GM12878 (cell line): Measurements from ENCODE around the gene CD244. TPM values are rescaled to one million over a fixed set of nuclear protein-coding genes. Genes with fewer than 3 reads are reported as not detected.

ENCODE experiments used
- ATAC-seq: fragments of 200-7000 bp; cut with Tn5 transposase; 3 replicates; pipeline ENCODE4 v1.9.1; 2020; ENCODE audit warnings: mild to moderate bottlenecking, moderate library complexity
- BruUV-seq: library from RNA; stranded (reverse); fragments of 400-500 nt; replicated peaks from 2 replicates; lab custom pipeline; 2021; lab: Mats Ljungman, UMichigan
- CTCF ChIA-PET: fragments of 300-600 bp; sonication (Branson Sonifier 250); formaldehyde crosslinking; extraction: SDS; loops from one replicate; lab custom pipeline; 2021; ENCODE audit warnings: inconsistent platforms; lab: Yijun Ruan, JAX
- POLR2A ChIA-PET: fragments of 350-600 bp; formaldehyde crosslinking; extraction: SDS; loops from one replicate; lab custom pipeline; 2021; ENCODE audit warnings: inconsistent platforms; lab: Charles Lee
- RAD21 ChIA-PET: fragments of 300-600 bp; sonication (Branson Sonifier 250); formaldehyde crosslinking; loops from one replicate; lab custom pipeline; 2023; ENCODE audit warnings: antibody characterized with exemption; ENCODE audit not compliant: unreplicated experiment; lab: Charles Lee
- SMC1A ChIA-PET: fragments of 300-600 bp; sonication (Branson Sonifier 250); formaldehyde crosslinking; loops from one replicate; lab custom pipeline; 2023; ENCODE audit not compliant: unreplicated experiment, uncharacterized antibody; lab: Charles Lee
- DNase-seq: peaks from one replicate; pipeline ENCODE4 v3.0.0-alpha.2; 2011; ENCODE audit warnings: low read depth, low spot score
- FAIRE-seq: peaks from 3 replicates; lab custom pipeline; 2011; peaks lifted over from hg19 to GRCh38; lab: Jason Lieb, UNC
- H2AFZ ChIP-seq: 2 replicates; pipeline ENCODE4 v1.6.0; 2011; ENCODE audit warnings: low read depth, low read length, control low read depth; ENCODE audit not compliant: control insufficient read depth
- H3K27ac ChIP-seq: 2 replicates; pipeline ENCODE4 v1.5.1; 2011; ENCODE audit warnings: control low read depth; ENCODE audit not compliant: control insufficient read depth, insufficient read depth
- H3K27me3 ChIP-seq, 2 experiments: replicated peaks in 1 of 2; 2 replicates each; pipeline versions ENCODE4 v1.6.0 to v1.6.1; 2011; ENCODE audit warnings: low read length in 1 of 2; ENCODE audit not compliant: control insufficient read depth in 2 of 2, insufficient read depth in 2 of 2
- H3K36me3 ChIP-seq, 2 experiments: 2 replicates each; pipeline ENCODE4 v1.5.1; 2011; ENCODE audit warnings: low read length in 1 of 2; ENCODE audit not compliant: control insufficient read depth in 2 of 2, insufficient read depth in 2 of 2
- H3K4me1 ChIP-seq: 2 replicates; pipeline ENCODE4 v1.6.1; 2011; ENCODE audit warnings: mild to moderate bottlenecking, low read length, moderate library complexity, mixed read lengths; ENCODE audit not compliant: control insufficient read depth, insufficient read depth
- H3K4me2 ChIP-seq: 2 replicates; pipeline ENCODE4 v1.6.0; 2011; ENCODE audit warnings: control low read depth; ENCODE audit not compliant: control insufficient read depth, insufficient read depth
- H3K4me3 ChIP-seq: fragments of 200-600 bp; sonication (generic); 2 replicates; pipeline ENCODE4 v1.5.1; 2016
- H3K79me2 ChIP-seq: 2 replicates; pipeline ENCODE4 v1.6.0; 2011; ENCODE audit warnings: low read length; ENCODE audit not compliant: control insufficient read depth, insufficient read depth
- H3K9ac ChIP-seq: 2 replicates; pipeline ENCODE4 v1.8.0; 2011; ENCODE audit warnings: low read length, control low read depth, mixed read lengths; ENCODE audit not compliant: control insufficient read depth, insufficient read depth
- H3K9me3 ChIP-seq: replicated peaks from 3 replicates; pipeline ENCODE4 v1.5.1; 2011; ENCODE audit warnings: mild to moderate bottlenecking, low read length; ENCODE audit not compliant: control insufficient read depth, insufficient read depth
- H4K20me1 ChIP-seq: 2 replicates; pipeline ENCODE4 v1.6.0; 2011; ENCODE audit not compliant: control insufficient read depth, insufficient read depth
- CREM ChIP-seq: IDR thresholded peaks from 2 replicates; pipeline ENCODE4 v1.6.1; 2014; ENCODE audit warnings: antibody characterized with exemption, low read depth
- IKZF1 ChIP-seq: fragments of 450-650 bp; conservative IDR thresholded peaks from 2 replicates; pipeline ENCODE4 v1.6.1; 2017; ENCODE audit warnings: antibody characterized with exemption, mild to moderate bottlenecking
- IKZF2 ChIP-seq, 2 experiments: fragments of 450-650 bp; IDR thresholded peaks; 2 replicates each; pipeline ENCODE4 v1.6.1; 2017; ENCODE audit warnings: mild to moderate bottlenecking in 2 of 2, moderate library complexity in 2 of 2
- JUND ChIP-seq: IDR thresholded peaks from 2 replicates; pipeline ENCODE4 v1.6.1; 2012; ENCODE audit warnings: low read depth, mild to moderate bottlenecking, low read length, improper control_type of control experiment, moderate library complexity
- MXI1 ChIP-seq: fragments of 150-350 bp; IDR thresholded peaks from 2 replicates; pipeline ENCODE4 v1.6.1; 2011; ENCODE audit warnings: low read depth, mild to moderate bottlenecking, inconsistent platforms, low read length, improper control_type of control experiment
- NFYA ChIP-seq: IDR thresholded peaks from 2 replicates; pipeline ENCODE4 v1.6.1; 2011; ENCODE audit warnings: low read depth, mild to moderate bottlenecking, low read length, improper control_type of control experiment, borderline replicate concordance
- NR2C2 ChIP-seq: IDR thresholded peaks from 2 replicates; pipeline ENCODE4 v1.6.1; 2011; ENCODE audit warnings: borderline replicate concordance, low read depth; ENCODE audit not compliant: control insufficient read depth, insufficient read length
- NR2F1 ChIP-seq: fragments of 450-650 bp; conservative IDR thresholded peaks from 2 replicates; pipeline ENCODE4 v1.6.1; 2017; ENCODE audit warnings: mild to moderate bottlenecking
- POLR2AphosphoS2 ChIP-seq: IDR thresholded peaks from 2 replicates; pipeline ENCODE4 v1.6.1; 2011; ENCODE audit warnings: low read depth, mild to moderate bottlenecking, low read length, improper control_type of control experiment, moderate library complexity
- RB1 ChIP-seq: fragments of 450-650 bp; formaldehyde crosslinking; IDR thresholded peaks from 2 replicates; pipeline ENCODE4 v1.6.1; 2017; ENCODE audit warnings: mild to moderate bottlenecking, borderline replicate concordance
- RCOR1 ChIP-seq: conservative IDR thresholded peaks from 2 replicates; pipeline ENCODE4 v1.6.1; 2012; ENCODE audit warnings: low read depth, low read length, improper control_type of control experiment
- SIN3A ChIP-seq: IDR thresholded peaks from 2 replicates; pipeline ENCODE4 v1.6.1; 2012; ENCODE audit warnings: low read depth, low read length, improper control_type of control experiment
- SUPT20H ChIP-seq: IDR thresholded peaks from 2 replicates; pipeline ENCODE4 v1.6.1; 2011; ENCODE audit warnings: low read depth, mild to moderate bottlenecking, low read length, moderate library complexity, borderline replicate concordance; ENCODE audit not compliant: control insufficient read depth
- USF1 ChIP-seq: IDR thresholded peaks from 2 replicates; pipeline ENCODE4 v1.6.1; 2011; ENCODE audit warnings: borderline replicate concordance, low read depth, mild to moderate bottlenecking, moderate library complexity, mixed read lengths, low read length; ENCODE audit not compliant: insufficient read depth; ENCODE audit errors: extremely low read length
- WGBS: methylation state at CpG from one replicate; pipeline ENCODE4 v1.1.6; 2016; ENCODE audit warnings: low lambda C conversion rate; ENCODE audit not compliant: insufficient replicate concordance, insufficient coverage; ENCODE audit errors: missing lambda C conversion rate; 5-methylcytosine and 5-hydroxymethylcytosine counted together
- in situ Hi-C: fragments of 300-500 bp; cut with MboI; formaldehyde crosslinking; loops from 9 replicates; pipeline ENCODE4 v1.14.3; 2018; ENCODE audit warnings: mixed read lengths
- intact Hi-C: fragments of 100-400 bp; cut with micrococcal nuclease; formaldehyde crosslinking; loops from one replicate; pipeline ENCODE4 v1.14.2; 2022; ENCODE audit not compliant: unreplicated experiment
- polyA plus RNA-seq, 11 experiments: library from polyadenylated mRNA; depleted of rRNA in 4 of 11; unstranded in 6 of 11; stranded (reverse) in 5 of 11; fragments of >200 nt; fragmentation: Nextera tagmentation in 4 of 11; fragmentation: Illumina TruSeq in 1 of 11; extraction: Ambion mirVana in 4 of 11; extraction: Trizol in 1 of 11; gene quantifications; 1 replicate in 1 of 11; 2 replicates in 10 of 11; pipeline versions ENCODE4 v1.2.1 to v1.2.3, GENCODE V29; 2011 to 2016; ENCODE audit warnings: inconsistent platforms in 2 of 11, missing spikeins in 2 of 11, low read depth in 1 of 11
- total RNA-seq, 4 experiments: library from RNA; depleted of rRNA in 3 of 4; stranded (reverse); fragments of >200 nt in 3 of 4; fragmentation: Illumina TruSeq in 1 of 4; extraction: Trizol in 1 of 4; gene quantifications; 2 replicates each; pipeline versions ENCODE4 v1.2.1 to v1.2.3, GENCODE V29; 2013 to 2021
- TF ChIP-seq, protein P1 (sequence below): fragments of 450-650 bp; IDR thresholded peaks from 2 replicates; pipeline ENCODE4 v1.6.1; 2014; ENCODE audit warnings: mild to moderate bottlenecking
- TF ChIP-seq, protein P2 (sequence below): fragments of 450-650 bp; IDR thresholded peaks from 2 replicates; pipeline ENCODE4 v1.6.1; 2017; ENCODE audit warnings: antibody characterized with exemption, mild to moderate bottlenecking, moderate library complexity

CD244 gene
- total and polyA plus RNA-seq, 10 of the 15 experiments (the other 5 are each of a cell fraction or from before 2014, with no cell fraction given) = 0.24 to 13.6 (median 0.73) TPM

- Histone ChIP-seq H3K9me3 (no peaks in the 10 kb centered on the region), H3K27me3 (no peaks in the 10 kb centered on the region), H3K4me1 (no peaks in the 10 kb centered on the region), H3K36me3 (no peaks in the 10 kb centered on the region), H3K27ac (no peak overlapping the region), H2AFZ (no peak overlapping the region), H3K4me3 (no peak overlapping the region), H3K9ac (no peak overlapping the region), H3K79me2 (no peaks in the 10 kb centered on the region), H4K20me1 (no peaks in the 10 kb centered on the region), H3K4me2 (no peak overlapping the region)
- RAD21 ChIA-PET = no interaction called here
- DNase-seq (no peak), ATAC-seq (no peak), FAIRE-seq (no peak)
- in situ Hi-C loops = no loop called here
- intact Hi-C loops = no loop called here
- POLR2A ChIA-PET = no interaction called here
- no TSS peak for BruUV-seq
- SMC1A ChIA-PET = interaction anchor here (1.5 to 1.6 kb wide), 2 partner anchors 52 to 63 kb away, joined by 3 to 7 read pairs; no protein-coding TSS in a partner anchor
- CTCF ChIA-PET = interaction anchor here (0.6 to 9.5 kb wide), 3 partner anchors 10 to 477 kb away, joined by 3 to 56 read pairs (median 7); partner anchors contain the start of gene ITLN2
- 47% methylated on average over 2 of the region's 2 CpGs for WGBS
- TF ChIP-seq IKZF2 (IDR thresholded peaks at IDR 0.05) (no peak), USF1 (no peak), IKZF1 (no peak), NR2F1 (no peak), RCOR1 (no peak), NFYA (no peak), POLR2AphosphoS2 (no peak), JUND (no peak), SUPT20H (no peak), CREM (no peak), RB1 (no peak), SIN3A (no peak), MXI1 (no peak), NR2C2 (no peak)
- TF ChIP-seq, protein P1, sequence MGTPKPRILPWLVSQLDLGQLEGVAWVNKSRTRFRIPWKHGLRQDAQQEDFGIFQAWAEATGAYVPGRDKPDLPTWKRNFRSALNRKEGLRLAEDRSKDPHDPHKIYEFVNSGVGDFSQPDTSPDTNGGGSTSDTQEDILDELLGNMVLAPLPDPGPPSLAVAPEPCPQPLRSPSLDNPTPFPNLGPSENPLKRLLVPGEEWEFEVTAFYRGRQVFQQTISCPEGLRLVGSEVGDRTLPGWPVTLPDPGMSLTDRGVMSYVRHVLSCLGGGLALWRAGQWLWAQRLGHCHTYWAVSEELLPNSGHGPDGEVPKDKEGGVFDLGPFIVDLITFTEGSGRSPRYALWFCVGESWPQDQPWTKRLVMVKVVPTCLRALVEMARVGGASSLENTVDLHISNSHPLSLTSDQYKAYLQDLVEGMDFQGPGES = no peak
- TF ChIP-seq, protein P2, sequence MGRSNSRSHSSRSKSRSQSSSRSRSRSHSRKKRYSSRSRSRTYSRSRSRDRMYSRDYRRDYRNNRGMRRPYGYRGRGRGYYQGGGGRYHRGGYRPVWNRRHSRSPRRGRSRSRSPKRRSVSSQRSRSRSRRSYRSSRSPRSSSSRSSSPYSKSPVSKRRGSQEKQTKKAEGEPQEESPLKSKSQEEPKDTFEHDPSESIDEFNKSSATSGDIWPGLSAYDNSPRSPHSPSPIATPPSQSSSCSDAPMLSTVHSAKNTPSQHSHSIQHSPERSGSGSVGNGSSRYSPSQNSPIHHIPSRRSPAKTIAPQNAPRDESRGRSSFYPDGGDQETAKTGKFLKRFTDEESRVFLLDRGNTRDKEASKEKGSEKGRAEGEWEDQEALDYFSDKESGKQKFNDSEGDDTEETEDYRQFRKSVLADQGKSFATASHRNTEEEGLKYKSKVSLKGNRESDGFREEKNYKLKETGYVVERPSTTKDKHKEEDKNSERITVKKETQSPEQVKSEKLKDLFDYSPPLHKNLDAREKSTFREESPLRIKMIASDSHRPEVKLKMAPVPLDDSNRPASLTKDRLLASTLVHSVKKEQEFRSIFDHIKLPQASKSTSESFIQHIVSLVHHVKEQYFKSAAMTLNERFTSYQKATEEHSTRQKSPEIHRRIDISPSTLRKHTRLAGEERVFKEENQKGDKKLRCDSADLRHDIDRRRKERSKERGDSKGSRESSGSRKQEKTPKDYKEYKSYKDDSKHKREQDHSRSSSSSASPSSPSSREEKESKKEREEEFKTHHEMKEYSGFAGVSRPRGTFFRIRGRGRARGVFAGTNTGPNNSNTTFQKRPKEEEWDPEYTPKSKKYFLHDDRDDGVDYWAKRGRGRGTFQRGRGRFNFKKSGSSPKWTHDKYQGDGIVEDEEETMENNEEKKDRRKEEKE = no peak
Observed at GRCh38 chr1:160887071-160887470, 24.4 kb upstream of the CD244 start.
